HK-2 (cell line): Measurements from ENCODE around the gene FAM20B.

ENCODE experiments used
- DNase-seq: peaks from one replicate; pipeline ENCODE4 v3.0.0-alpha.2; 2018; ENCODE audit not compliant: unreplicated experiment

Gene FAM20B

GRCh38 chr1:179048339-179049124 lies 22.8 kb downstream of the FAM20B start:
- no peak for DNase-seq

GRCh38 chr1:179052776-179053175 lies 27.1 kb downstream of the FAM20B start:
- DNase-seq: no peak

- DNase-seq: no peak
These were observed 27.8 kb downstream of the FAM20B start for GRCh38 chr1:179053486-179053885.

- no peak for DNase-seq
These were observed 30.2 kb downstream of the FAM20B start for GRCh38 chr1:179055937-179056336.

- DNase-seq: no peak
These were observed 33.1 kb downstream of the FAM20B start for GRCh38 chr1:179058487-179059483.

- no peak for DNase-seq
These were observed 35.9 kb downstream of the FAM20B start for GRCh38 chr1:179061360-179062282.

GRCh38 chr1:179066471-179066870 lies 40.8 kb downstream of the FAM20B start:
- no peak for DNase-seq

GRCh38 chr1:179077396-179077795 lies 51.7 kb downstream of the FAM20B start:
- no peak for DNase-seq

GRCh38 chr1:179079113-179079761 lies 53.5 kb downstream of the FAM20B start:
- DNase-seq: no peak

- DNase-seq: no peak
These were observed 55.4 kb downstream of the FAM20B start for GRCh38 chr1:179080866-179081686.

- peak; percentile 97 for DNase-seq
These were observed 56.1 kb downstream of the FAM20B start, which contains the start of gene TOR3A for GRCh38 chr1:179081687-179082332. TSS of gene TOR3A (plus strand) at chr1:179082070. CDS start at chr1:179082129, 59 bp downstream.

GRCh38 chr1:179082333-179082998 lies 56.8 kb downstream of the FAM20B start:
- peak; percentile 61 for DNase-seq

GRCh38 chr1:179082999-179083335 lies 57.3 kb downstream of the FAM20B start:
- no peak for DNase-seq

- DNase-seq: no peak
These were observed 57.8 kb downstream of the FAM20B start for GRCh38 chr1:179083533-179083932.

GRCh38 chr1:179087665-179088064 lies 62.0 kb downstream of the FAM20B start:
- no peak for DNase-seq

- no peak for DNase-seq
These were observed 64.3 kb downstream of the FAM20B start for GRCh38 chr1:179089827-179090482.

- no peak for DNase-seq
These were observed 64.8 kb downstream of the FAM20B start for GRCh38 chr1:179090522-179090921.

GRCh38 chr1:179090923-179091322 lies 65.2 kb downstream of the FAM20B start:
- DNase-seq: no peak
